Body of pancreas (tissue), 4 donors: Measurements from ENCODE around the gene MYH14. TPM values are rescaled to one million over a fixed set of nuclear protein-coding genes. Genes with fewer than 3 reads are reported as not detected.

ENCODE experiments used
- ATAC-seq: fragments of 150-250 bp; one replicate; pipeline ENCODE4 v1.9.1; 2016
- DNase-seq, 4 donors: peaks; one replicate each; pipeline ENCODE4 v3.0.0-alpha.2; 2019
- H3K27ac ChIP-seq, 4 donors: fragments of 200-600 bp; sonication (generic); 1 replicate in 3 of 4; 2 replicates in 1 of 4; pipeline versions ENCODE4 v1.5.1 to v1.6.1; 2016 to 2019; ENCODE audit warnings: mild to moderate bottlenecking in 1 of 4, mixed read lengths in 1 of 4, moderate library complexity in 1 of 4
- H3K27me3 ChIP-seq, 2 donors: fragments of 200-600 bp; sonication (generic); one replicate each; pipeline ENCODE4 v1.6.0; 2016; ENCODE audit warnings: mild to moderate bottlenecking in 1 of 2
- H3K36me3 ChIP-seq, 2 donors: fragments of 200-600 bp; sonication (generic); replicated peaks in 1 of 2; 2 replicates each; pipeline ENCODE4 v1.5.1; 2016; ENCODE audit warnings: low read depth in 2 of 2; ENCODE audit not compliant: insufficient read depth in 1 of 2
- H3K4me1 ChIP-seq: fragments of 200-600 bp; sonication (generic); one replicate; pipeline ENCODE4 v1.6.0; 2016
- H3K4me3 ChIP-seq, 2 donors: fragments of 200-600 bp; sonication (generic); 1 replicate in 1 of 2; 2 replicates in 1 of 2; pipeline ENCODE4 v1.5.1; 2016 to 2019
- H3K9me3 ChIP-seq, 3 donors: fragments of 200-600 bp; sonication (generic); 1 replicate in 2 of 3; 2 replicates in 1 of 3; pipeline ENCODE4 v1.5.1; 2016
- POLR2A ChIP-seq, 3 donors: fragments of 450-650 bp; IDR thresholded peaks; one replicate each; pipeline ENCODE4 v1.6.1; 2016; ENCODE audit warnings: antibody characterized with exemption in 3 of 3, mild to moderate bottlenecking in 2 of 3
- WGBS, 2 donors: methylation state at CpG; one replicate each; pipeline ENCODE4 v1.1.5; 2017; 5-methylcytosine and 5-hydroxymethylcytosine counted together
- intact Hi-C: fragments of 100-400 bp; cut with DNase I; formaldehyde crosslinking; loops from one replicate; pipeline ENCODE4 v1.15.1; 2023
- total RNA-seq, 2 donors: library from RNA; depleted of rRNA; stranded (reverse); fragments of >200 nt; gene quantifications; one replicate each; pipeline ENCODE4 v1.1.0, GENCODE V29; 2016
- TF ChIP-seq, protein P1 (sequence below), 7 experiments: fragments of 450-650 bp in 4 of 7; fragments of 200-600 bp in 3 of 7; sonication (generic) in 3 of 7; IDR thresholded peaks; one replicate each; pipeline ENCODE4 v1.5.1; 2016 to 2019; ENCODE audit warnings: antibody characterized with exemption in 7 of 7

The MYH14 gene
- total RNA-seq, 2 donors from 2014 or later: 40.9 to 61.2 TPM

DNA sequence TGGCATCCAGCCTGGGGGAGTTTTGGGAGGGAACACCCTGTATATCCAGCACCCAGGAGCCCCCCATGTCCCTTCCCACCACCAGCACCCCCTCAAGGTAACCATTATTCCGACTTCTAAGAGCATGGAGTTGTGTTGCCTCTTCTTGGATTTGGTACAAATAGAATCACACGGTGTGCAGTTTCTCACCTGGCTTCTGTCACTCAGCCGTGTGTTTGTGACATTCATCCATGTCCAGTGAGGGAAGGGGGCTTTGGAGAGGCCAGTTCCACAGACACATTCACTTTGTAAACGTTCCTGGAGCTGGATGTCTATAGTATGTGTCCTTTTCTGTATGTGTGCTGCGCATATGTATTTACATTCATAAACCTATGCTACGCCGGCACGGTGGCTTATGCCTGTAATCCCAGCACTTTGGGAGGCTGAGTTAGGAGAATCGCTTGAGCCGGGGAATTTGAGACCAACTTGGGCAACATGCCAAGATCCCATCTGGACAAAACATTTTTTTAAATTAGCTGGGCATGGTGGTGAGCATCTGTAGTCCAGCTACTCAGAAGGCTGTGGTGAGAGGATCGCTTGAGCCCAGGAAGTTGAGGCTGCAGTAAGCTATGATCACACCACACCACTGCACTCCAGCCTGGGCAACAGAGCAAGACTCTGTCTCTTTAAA, 36.6 kb downstream of the MYH14 start:
- no peak for DNase-seq
- H3K27me3 ChIP-seq: no peaks in the 10 kb centered on the region
- no peak overlapping the region for H3K27ac ChIP-seq
- H3K9me3 ChIP-seq: no peaks in the 10 kb centered on the region
- intact Hi-C loops: no loop called here
- H3K4me1 ChIP-seq: no peaks in the 10 kb centered on the region
- WGBS, 2 donors: 90 to 93% methylated on average over 11 of the region's 11 CpGs
- no peaks in the 10 kb centered on the region for H3K36me3 ChIP-seq
- no peak for TF ChIP-seq POLR2A (IDR thresholded peaks at IDR 0.05)
- TF ChIP-seq, protein P1, sequence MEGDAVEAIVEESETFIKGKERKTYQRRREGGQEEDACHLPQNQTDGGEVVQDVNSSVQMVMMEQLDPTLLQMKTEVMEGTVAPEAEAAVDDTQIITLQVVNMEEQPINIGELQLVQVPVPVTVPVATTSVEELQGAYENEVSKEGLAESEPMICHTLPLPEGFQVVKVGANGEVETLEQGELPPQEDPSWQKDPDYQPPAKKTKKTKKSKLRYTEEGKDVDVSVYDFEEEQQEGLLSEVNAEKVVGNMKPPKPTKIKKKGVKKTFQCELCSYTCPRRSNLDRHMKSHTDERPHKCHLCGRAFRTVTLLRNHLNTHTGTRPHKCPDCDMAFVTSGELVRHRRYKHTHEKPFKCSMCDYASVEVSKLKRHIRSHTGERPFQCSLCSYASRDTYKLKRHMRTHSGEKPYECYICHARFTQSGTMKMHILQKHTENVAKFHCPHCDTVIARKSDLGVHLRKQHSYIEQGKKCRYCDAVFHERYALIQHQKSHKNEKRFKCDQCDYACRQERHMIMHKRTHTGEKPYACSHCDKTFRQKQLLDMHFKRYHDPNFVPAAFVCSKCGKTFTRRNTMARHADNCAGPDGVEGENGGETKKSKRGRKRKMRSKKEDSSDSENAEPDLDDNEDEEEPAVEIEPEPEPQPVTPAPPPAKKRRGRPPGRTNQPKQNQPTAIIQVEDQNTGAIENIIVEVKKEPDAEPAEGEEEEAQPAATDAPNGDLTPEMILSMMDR (IDR thresholded peaks at IDR 0.05): no peak
- no peak for ATAC-seq
- H3K4me3 ChIP-seq: no peak overlapping the region

DNA sequence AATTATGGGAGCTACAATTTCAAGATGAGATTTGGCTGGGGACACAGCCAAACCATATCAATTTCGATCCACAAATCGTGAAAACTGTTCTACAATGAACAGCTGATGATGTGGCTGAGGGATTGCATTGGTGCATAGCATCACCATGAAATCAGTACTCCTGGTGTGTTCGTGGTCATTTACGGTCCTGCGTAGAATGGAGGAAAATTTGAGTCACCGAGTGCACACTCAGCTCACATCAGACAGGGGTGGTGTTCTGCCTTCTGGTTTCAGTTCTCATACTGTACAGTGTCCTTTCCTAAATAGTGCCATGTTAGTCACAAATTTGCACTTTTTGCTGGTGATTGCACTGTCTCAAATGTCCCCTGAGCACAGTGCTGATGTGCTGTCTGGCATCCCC, 39.2 kb downstream of the MYH14 start:
- WGBS, 2 donors: 91 to 94% methylated on average over 6 of the region's 6 CpGs
- intact Hi-C loops: no loop called here
- no peaks in the 10 kb centered on the region for H3K36me3 ChIP-seq
- no peaks in the 10 kb centered on the region for H3K9me3 ChIP-seq
- DNase-seq: no peak
- H3K4me3 ChIP-seq: no peak overlapping the region
- no peaks in the 10 kb centered on the region for H3K27me3 ChIP-seq
- TF ChIP-seq POLR2A (IDR thresholded peaks at IDR 0.05): no peak
- TF ChIP-seq, protein P1 (IDR thresholded peaks at IDR 0.05): no peak
- no peaks in the 10 kb centered on the region for H3K4me1 ChIP-seq
- ATAC-seq: no peak
- no peak overlapping the region for H3K27ac ChIP-seq

DNA sequence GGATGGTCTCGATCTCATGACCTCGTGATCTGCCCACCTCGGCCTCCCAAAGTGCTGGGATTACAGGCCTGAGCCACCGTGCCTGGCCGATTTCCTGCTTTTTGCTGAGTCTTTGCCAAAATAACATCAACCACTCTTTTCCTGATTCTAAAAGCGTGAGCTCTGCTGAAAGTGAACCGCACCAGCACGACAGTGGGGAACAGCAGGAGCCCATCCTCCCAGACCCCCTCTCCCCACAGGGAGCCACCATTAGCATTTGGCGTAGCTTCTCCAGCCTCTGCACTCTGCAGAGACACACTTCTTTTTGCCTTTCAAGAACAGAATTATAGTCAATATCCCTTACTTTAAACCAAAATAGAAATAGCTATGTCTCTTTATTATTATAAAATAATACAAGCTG, 41.3 kb downstream of the MYH14 start:
- TF ChIP-seq, protein P1 (IDR thresholded peaks at IDR 0.05): no peak
- TF ChIP-seq POLR2A (IDR thresholded peaks at IDR 0.05): no peak
- Histone ChIP-seq H3K9me3 (no peaks in the 10 kb centered on the region), H3K27me3 (no peaks in the 10 kb centered on the region), H3K4me1 (no peaks in the 10 kb centered on the region), H3K36me3 (no peaks in the 10 kb centered on the region), H3K27ac (no peak overlapping the region), H3K4me3 (no peak overlapping the region)
- ATAC-seq: no peak
- intact Hi-C loops: no loop called here
- 74 to 88% methylated on average over 9 of the region's 9 CpGs for WGBS, 2 donors
- no peak for DNase-seq

DNA sequence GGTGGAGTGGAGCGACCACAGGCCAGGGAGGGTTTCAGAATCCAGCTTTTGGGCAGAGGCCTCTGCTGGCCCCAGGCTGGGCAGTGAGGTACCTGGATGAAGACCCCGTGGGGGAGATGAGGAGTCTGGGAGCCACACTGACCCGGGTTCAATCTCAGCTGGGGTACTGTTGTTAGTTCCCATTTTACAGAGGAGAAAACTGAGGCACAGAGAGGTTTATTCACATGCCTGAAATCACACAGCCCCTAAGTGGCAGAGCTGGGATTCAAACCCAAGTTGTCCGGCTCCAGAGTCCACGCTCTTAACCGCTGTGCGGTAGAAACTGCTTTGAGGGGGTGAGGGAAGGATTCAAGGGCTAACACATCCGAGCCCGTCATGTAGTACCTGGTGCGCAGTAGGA, 45.0 kb downstream of the MYH14 start:
- Histone ChIP-seq H3K9me3 (peaks cover 0 to 7% (median 0%) of the 10 kb centered on the region in 3 donors), H3K27ac (no peak overlapping the region), H3K27me3 (no peaks in the 10 kb centered on the region), H3K36me3 (peaks cover 5 to 6% of the 10 kb centered on the region in 2 donors), H3K4me1 (no peaks in the 10 kb centered on the region), H3K4me3 (no peak overlapping the region)
- WGBS, 2 donors: 93 to 95% methylated on average over 10 of the region's 10 CpGs
- intact Hi-C loops: no loop called here
- no peak for ATAC-seq
- DNase-seq: no peak
- no peak for TF ChIP-seq POLR2A (IDR thresholded peaks at IDR 0.05)
- TF ChIP-seq, protein P1 (IDR thresholded peaks at IDR 0.05): no peak

DNA sequence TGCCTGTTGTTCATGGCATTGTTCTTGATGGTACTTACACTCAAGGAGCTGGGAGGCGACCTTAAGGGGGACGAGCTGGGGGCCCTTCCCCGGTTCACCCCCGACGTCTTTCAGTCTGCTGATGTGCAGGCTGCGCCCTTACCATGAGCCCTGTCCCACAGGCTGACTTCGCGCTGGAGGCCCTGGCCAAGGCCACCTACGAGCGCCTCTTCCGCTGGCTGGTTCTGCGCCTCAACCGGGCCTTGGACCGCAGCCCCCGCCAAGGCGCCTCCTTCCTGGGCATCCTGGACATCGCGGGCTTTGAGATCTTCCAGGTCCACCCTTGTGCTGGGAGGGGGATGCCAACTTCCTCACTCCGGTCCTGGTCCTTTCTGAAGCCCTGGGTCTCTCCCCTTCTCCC, 45.4 kb downstream of the MYH14 start:
- no peak overlapping the region for H3K27ac ChIP-seq
- no peaks in the 10 kb centered on the region for H3K27me3 ChIP-seq
- H3K4me3 ChIP-seq: no peak overlapping the region
- TF ChIP-seq POLR2A (IDR thresholded peaks at IDR 0.05): no peak
- TF ChIP-seq, protein P1 (IDR thresholded peaks at IDR 0.05): no peak
- DNase-seq (no peak), ATAC-seq (no peak)
- intact Hi-C loops: no loop called here
- peaks cover 0 to 7% (median 0%) of the 10 kb centered on the region in 3 donors for H3K9me3 ChIP-seq
- H3K36me3 ChIP-seq: peaks cover 5 to 6% of the 10 kb centered on the region in 2 donors
- no peaks in the 10 kb centered on the region for H3K4me1 ChIP-seq
- 90 to 96% methylated on average over 13 to 19 of the region's 19 CpGs for WGBS, 2 donors
